Measurements from ENCODE around the gene SNAP91. TPM values are rescaled to one million over a fixed set of nuclear protein-coding genes. Genes with fewer than 3 reads are reported as not detected.
"Not testable (repeated sequence)": the region's sequence is repeated elsewhere in the genome, so short reads cannot be mapped to it uniquely, and the experiment has no call there.

Gene SNAP91
- total RNA-seq, 2 donors from 2014 or later, result not detected

DNA sequence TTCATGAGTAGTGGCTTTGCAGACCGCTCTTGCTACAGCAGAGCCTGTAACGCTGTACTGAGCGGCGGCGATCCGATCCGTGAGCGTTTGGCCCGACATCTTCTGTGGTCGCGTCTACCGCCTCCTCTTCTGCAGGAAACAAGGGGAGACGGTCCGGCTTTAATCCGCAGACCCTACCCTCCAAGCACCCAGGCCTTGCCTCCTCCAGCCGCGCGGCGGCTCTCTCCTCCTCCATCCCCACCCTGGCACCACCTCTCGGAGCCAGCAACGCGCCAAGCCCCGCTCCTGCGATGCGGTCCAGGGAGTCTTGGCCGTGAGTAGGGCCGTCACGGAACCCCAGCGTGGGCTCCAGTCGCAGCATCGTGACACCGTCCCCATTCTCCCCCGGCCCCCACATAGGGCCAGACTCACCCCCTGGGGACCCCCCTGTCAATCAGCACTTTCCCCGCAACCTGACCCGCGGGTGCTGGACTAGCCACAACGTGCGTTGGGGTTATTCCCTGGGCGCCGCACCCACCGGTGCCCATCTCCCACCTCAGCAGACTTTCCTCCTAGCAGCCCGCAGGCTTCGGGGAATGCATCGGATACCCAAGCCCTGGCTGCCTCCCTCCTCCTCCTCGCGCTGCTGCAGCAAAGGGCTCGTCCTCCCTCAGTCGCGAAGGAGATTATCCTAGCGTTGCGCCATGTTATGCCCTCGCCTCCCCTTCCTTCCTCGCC lies 914 bp downstream of the SNAP91 start:
- DNase-seq, result no peak
- peaks cover 2% of the 10 kb centered on the region for H3K36me3 Mint-ChIP-seq (ENCODE audit: low read depth)
- ATAC-seq, result no peak
- H3K27me3 Mint-ChIP-seq, result peaks cover 47% of the 10 kb centered on the region
- H3K4me1 Mint-ChIP-seq, result peaks cover 2% of the 10 kb centered on the region
- H3K9me3 ChIP-seq (ENCODE audit: control insufficient read depth, low read length, poor library complexity, severe bottlenecking), result no peaks in the 10 kb centered on the region
- no peak overlapping the region for H3K27ac Mint-ChIP-seq
- no peak overlapping the region for H3K4me3 Mint-ChIP-seq

DNA sequence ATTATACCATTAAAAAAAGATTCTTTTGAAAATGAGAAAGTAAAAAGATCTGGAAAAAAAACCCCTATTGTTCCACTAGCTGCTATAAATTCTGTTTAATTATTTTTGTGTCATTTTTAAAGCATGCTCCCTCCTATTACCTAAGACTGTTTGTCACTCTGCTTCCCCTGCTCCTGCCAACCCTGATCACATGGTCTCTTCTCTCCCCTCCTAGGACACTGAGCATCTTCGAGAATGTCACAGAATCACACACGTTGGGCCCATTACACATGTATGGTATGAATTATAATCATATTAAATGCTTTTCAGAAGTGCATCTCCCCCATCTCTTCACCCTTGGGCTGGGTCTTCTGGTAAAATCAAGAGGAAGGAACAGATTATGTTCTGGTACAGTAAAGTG lies 6.2 kb downstream of the SNAP91 start:
- Mint-ChIP-seq H3K4me1 (no peaks in the 10 kb centered on the region), H3K4me3 (no peak overlapping the region), H3K36me3 (ENCODE audit: low read depth) (no peaks in the 10 kb centered on the region), H3K27me3 (peaks cover 36% of the 10 kb centered on the region), H3K27ac (no peak overlapping the region)
- no peak for ATAC-seq
- H3K9me3 ChIP-seq (ENCODE audit: control insufficient read depth, low read length, poor library complexity, severe bottlenecking), result no peaks in the 10 kb centered on the region
- DNase-seq, result no peak

DNA sequence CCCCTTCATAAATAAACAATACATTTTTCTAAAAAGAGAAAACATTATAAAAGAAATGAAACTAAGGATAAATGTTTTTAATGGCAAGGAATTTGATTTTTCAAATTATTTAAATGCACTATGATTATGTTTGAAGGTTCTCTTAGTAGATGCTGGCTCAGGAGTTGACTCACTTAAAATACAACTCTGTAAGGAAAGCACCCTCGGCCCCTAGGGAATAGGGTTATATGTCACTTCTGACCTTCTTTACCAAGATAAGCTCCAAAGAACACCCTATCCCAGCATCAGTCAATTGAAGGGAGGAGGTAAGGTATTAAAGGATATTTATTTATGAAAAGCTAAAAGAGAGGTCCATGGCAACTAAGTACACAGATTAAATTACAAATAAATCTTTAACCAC lies 6.8 kb downstream of the SNAP91 start:
- Mint-ChIP-seq H3K36me3 (ENCODE audit: low read depth) (no peaks in the 10 kb centered on the region), H3K27me3 (peaks cover 30% of the 10 kb centered on the region), H3K27ac (no peak overlapping the region), H3K4me3 (no peak overlapping the region), H3K4me1 (no peaks in the 10 kb centered on the region)
- DNase-seq (no peak), ATAC-seq (no peak)
- no peaks in the 10 kb centered on the region for H3K9me3 ChIP-seq (ENCODE audit: control insufficient read depth, low read length, poor library complexity, severe bottlenecking)

DNA sequence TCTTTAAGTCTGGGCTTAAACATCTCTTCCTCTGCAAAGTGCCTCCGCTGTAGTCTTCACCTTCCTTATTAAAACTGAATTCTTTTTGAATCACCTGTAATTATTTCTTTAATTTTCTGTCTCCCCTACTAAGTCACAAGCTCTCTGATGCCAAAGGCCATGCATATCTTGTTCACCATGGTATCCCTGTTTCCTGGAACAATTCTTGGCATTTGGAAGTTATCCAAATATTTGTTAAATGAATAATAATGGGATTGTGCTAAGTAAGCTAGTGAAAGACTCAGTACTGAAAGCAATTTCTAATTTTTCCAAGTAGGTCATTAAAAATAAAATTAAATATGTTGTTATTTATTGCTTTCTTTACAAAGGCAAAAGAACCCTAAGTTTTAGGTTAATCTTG lies 12.2 kb downstream of the SNAP91 start:
- no peak overlapping the region for H3K4me3 Mint-ChIP-seq
- H3K4me1 Mint-ChIP-seq, result no peaks in the 10 kb centered on the region
- H3K36me3 Mint-ChIP-seq (ENCODE audit: low read depth), result no peaks in the 10 kb centered on the region
- no peaks in the 10 kb centered on the region for H3K9me3 ChIP-seq (ENCODE audit: control insufficient read depth, low read length, poor library complexity, severe bottlenecking)
- no peak overlapping the region for H3K27ac Mint-ChIP-seq
- no peak for ATAC-seq
- H3K27me3 Mint-ChIP-seq, result peaks cover 14% of the 10 kb centered on the region
- DNase-seq, result no peak

DNA sequence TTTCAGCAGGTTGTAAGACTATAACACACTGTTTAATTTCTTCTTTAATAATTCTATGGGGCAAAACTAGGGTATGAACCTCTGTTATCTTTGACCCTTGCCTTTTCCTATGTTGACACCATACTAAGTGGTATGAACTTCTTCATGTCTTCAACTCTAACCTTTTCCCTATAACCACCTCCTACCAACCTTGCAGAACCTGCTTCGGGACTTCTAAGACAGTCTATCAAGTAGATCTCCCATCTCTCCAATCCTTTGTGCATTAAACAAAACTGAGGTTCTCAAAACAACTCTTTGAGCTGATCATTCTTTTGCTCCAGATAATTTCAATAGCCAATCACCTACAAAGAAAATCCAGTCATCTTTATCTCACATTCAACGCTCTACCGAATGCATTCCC lies 23.4 kb downstream of the SNAP91 start:
- Mint-ChIP-seq H3K36me3 (ENCODE audit: low read depth) (no peaks in the 10 kb centered on the region), H3K27ac (no peak overlapping the region), H3K27me3 (no peaks in the 10 kb centered on the region), H3K4me1 (no peaks in the 10 kb centered on the region), H3K4me3 (no peak overlapping the region)
- DNase-seq, result no peak
- no peaks in the 10 kb centered on the region for H3K9me3 ChIP-seq (ENCODE audit: control insufficient read depth, low read length, poor library complexity, severe bottlenecking)
- no peak for ATAC-seq

DNA sequence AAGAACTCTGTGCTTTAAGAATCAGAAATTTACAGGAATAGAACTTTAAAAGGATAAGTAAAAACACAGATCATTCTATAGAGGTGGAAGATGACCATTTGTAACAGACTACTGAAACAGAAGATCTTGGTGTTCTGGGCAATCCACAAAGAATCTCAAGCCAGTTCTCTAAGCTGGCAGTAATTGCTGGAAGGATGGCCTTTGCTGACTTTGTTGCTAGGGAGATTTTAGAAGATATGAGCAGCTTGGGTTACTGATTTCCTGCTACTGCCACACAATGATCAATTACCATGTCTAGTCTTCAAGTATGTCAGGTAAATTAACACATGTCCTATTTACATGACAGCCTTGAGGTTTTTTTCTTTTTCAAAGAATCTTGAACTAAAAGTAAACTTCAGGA lies 31.1 kb downstream of the SNAP91 start:
- Mint-ChIP-seq H3K4me1 (no peaks in the 10 kb centered on the region), H3K36me3 (ENCODE audit: low read depth) (no peaks in the 10 kb centered on the region), H3K4me3 (no peak overlapping the region), H3K27me3 (no peaks in the 10 kb centered on the region), H3K27ac (no peak overlapping the region)
- no peaks in the 10 kb centered on the region for H3K9me3 ChIP-seq (ENCODE audit: control insufficient read depth, low read length, poor library complexity, severe bottlenecking)
- ATAC-seq (no peak), DNase-seq (no peak)

DNA sequence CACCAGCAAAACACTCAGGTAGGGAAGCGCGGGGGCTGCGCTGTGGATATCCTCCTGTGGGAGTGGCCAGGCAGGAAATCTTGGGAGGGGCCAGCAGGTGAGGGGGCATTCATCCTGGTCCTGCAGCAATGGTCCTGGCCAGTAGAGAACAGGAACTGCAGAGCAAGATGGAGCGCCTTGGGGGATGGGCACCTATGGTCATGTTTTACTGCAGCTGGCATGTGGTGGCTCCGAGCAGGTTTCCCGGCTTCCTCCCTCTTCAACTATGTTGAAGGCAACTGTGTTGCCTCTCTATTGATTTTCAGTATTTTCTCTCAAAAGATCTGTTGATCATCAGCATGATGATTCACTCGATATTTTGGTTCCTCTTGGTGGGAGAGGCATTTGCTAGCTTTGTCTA lies 70.9 kb downstream of the SNAP91 start:
- no peaks in the 10 kb centered on the region for H3K27me3 Mint-ChIP-seq
- ATAC-seq, result no peak
- H3K9me3 ChIP-seq (ENCODE audit: control insufficient read depth, low read length, poor library complexity, severe bottlenecking), result no peaks in the 10 kb centered on the region
- no peaks in the 10 kb centered on the region for H3K36me3 Mint-ChIP-seq (ENCODE audit: low read depth)
- H3K4me3 Mint-ChIP-seq, result no peak overlapping the region
- no peak overlapping the region for H3K27ac Mint-ChIP-seq
- no peaks in the 10 kb centered on the region for H3K4me1 Mint-ChIP-seq
- no peak for DNase-seq

DNA sequence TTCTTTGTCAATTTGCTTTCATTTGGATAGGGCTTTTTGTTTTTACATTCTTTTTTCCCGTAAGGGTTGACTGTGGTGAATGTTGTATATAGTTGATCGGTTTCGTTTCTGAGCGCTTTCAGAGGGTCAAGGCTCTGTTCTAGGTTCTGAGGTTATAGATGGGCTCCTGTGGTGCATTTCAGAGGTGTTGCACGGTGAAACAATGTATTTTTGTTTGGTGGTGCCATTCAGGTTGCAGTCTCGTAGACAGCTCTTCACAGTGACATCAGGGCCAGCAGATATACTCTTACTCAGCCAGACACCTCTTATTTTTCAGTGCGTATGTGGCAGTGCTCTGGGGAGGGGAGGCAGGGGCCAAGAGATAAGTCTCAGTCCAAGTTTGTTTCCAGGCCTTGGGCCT lies 72.1 kb downstream of the SNAP91 start:
- Mint-ChIP-seq H3K27ac (no peak overlapping the region), H3K27me3 (no peaks in the 10 kb centered on the region), H3K4me3 (no peak overlapping the region), H3K4me1 (no peaks in the 10 kb centered on the region), H3K36me3 (ENCODE audit: low read depth) (no peaks in the 10 kb centered on the region)
- no peaks in the 10 kb centered on the region for H3K9me3 ChIP-seq (ENCODE audit: control insufficient read depth, low read length, poor library complexity, severe bottlenecking)
- no peak for ATAC-seq
- DNase-seq, result no peak

DNA sequence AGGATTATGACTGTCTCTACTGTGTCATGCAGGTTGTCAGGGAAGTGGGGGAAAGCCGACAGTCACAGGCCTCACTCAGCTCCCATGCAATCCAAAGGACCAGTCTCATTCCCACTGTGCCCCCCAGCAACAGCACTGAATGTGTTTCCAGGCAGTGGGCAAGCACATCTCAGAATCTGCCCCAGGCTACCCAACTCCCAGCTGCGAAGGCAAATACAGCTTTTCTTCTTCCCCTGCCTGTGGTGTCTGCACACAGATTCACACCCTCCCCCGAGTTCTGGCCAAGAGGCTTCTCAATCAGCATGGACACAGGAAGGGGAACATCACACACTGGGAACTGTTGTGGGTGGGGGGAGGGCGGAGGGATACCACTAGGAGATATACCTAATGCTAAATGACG lies 75.3 kb downstream of the SNAP91 start:
- ATAC-seq, result no peak
- no peak for DNase-seq
- Mint-ChIP-seq H3K36me3 (ENCODE audit: low read depth) (no peaks in the 10 kb centered on the region), H3K4me3 (no peak overlapping the region), H3K27ac (no peak overlapping the region), H3K27me3 (no peaks in the 10 kb centered on the region), H3K4me1 (no peaks in the 10 kb centered on the region)
- no peaks in the 10 kb centered on the region for H3K9me3 ChIP-seq (ENCODE audit: control insufficient read depth, low read length, poor library complexity, severe bottlenecking)

DNA sequence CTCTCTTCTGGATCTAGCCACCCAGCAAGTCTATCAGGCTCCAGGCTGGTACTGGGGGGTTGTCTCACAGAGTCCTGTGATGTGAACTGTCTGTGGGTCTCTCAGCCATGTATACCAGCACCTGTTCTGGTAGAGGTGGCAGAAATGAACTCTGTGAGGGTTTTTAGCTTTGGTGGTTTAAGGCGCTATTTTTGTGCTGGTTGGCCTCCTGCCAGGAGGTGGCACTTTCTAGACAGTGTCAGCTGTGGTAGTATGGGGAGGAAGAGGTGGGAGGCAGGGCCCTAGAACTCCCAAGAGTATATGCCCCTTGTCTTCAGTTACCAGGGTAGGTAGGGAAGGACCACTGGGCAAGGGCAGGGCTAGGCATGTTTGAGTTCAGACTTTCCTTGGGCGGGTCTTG lies 75.8 kb downstream of the SNAP91 start:
- H3K4me1 Mint-ChIP-seq, result no peaks in the 10 kb centered on the region
- no peaks in the 10 kb centered on the region for H3K9me3 ChIP-seq (ENCODE audit: control insufficient read depth, low read length, poor library complexity, severe bottlenecking)
- H3K27ac Mint-ChIP-seq, result no peak overlapping the region
- ATAC-seq (no peak), DNase-seq (no peak)
- H3K4me3 Mint-ChIP-seq, result no peak overlapping the region
- H3K36me3 Mint-ChIP-seq (ENCODE audit: low read depth), result no peaks in the 10 kb centered on the region
- H3K27me3 Mint-ChIP-seq, result no peaks in the 10 kb centered on the region

DNA sequence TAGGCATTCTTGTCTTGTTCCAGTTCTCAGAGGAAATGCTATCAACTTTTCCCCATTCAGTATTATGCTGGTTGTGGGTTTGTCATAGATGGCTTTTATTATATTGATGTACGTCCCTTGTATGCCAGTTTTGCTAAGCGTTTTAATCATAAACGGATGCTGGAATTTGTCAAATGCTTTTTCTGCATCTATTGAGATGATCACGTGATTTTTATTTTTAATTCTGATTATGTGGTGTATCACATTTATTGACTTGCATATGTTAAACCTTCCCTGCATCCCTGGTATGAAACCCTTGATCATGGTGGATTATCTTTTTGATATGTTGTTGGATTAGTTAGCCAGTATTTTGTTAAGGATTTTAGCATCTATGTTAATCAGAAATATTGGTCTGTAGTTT lies 79.0 kb downstream of the SNAP91 start:
- H3K9me3 ChIP-seq (ENCODE audit: control insufficient read depth, low read length, poor library complexity, severe bottlenecking); DNase-seq; ATAC-seq; H3K27ac Mint-ChIP-seq; H3K36me3 Mint-ChIP-seq (ENCODE audit: low read depth); H3K4me3 Mint-ChIP-seq; H3K27me3 Mint-ChIP-seq; H3K4me1 Mint-ChIP-seq: not testable (repeated sequence)

DNA sequence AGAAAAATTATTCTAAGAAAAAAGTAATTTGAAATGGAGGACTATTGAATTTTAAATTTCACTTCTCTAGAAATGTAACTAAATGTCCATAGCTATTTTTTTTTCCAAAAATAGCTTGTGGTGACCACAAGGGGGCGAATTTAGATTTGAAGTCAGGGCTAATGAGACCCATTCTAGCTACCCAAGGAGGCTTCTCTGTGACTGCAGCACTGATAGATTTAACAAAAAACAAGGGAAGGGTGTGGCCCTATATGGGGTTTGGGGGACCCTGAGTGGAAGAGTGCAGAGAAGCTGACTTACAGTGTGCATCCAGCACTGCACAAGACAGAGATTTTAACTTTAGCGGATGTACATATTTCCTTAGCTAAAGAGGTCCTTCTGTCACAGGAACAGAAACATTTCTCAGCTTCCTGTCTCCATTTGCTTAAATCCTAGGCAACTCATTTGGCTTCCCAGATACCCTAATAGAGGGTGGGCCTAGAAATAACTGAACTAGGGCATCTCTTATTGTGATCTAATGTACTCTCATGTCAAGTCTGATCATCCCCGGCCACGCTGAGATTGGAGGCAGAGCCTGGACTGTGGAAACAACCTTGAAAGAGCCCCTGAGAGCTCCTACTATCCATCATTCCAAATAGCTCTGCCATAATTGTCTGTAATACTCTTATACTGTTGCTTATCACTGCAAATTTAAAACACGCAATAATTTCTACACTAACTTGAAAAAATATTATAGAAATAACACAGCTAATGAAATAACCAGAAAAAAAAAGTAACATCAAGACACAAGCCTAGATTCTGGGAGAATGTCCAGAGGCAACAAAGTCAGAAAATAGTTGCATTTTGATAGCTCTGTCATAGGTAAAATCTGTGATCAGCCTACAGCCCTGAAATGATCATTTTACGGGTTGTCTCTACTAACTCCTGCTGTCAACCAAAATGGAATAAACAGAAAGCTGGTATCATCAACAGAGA lies 93.6 kb downstream of the SNAP91 start:
- Mint-ChIP-seq H3K4me1 (no peaks in the 10 kb centered on the region), H3K27ac (no peak overlapping the region), H3K36me3 (ENCODE audit: low read depth) (no peaks in the 10 kb centered on the region), H3K4me3 (no peak overlapping the region), H3K27me3 (peaks cover 13% of the 10 kb centered on the region)
- DNase-seq (no peak), ATAC-seq (no peak)
- H3K9me3 ChIP-seq (ENCODE audit: control insufficient read depth, low read length, poor library complexity, severe bottlenecking), result no peaks in the 10 kb centered on the region

DNA sequence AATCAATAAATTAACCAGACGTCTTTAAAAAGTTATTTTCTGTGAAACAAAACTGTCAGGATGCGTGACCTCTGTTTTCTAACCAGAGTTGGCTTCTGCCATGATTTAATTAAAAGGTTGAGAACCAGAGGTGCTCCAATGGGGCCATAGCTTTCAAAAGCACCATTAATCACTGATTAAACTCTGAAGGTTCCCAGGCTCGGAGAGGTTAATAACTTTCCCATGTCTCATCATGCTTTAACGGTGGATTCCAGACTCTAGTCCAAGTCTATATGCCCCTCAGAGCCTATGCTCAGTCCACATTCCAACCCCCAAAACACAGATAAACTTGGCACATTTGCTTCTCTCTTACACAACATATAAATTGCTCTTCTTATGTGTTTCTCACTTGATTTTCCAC lies 95.5 kb downstream of the SNAP91 start:
- Mint-ChIP-seq H3K36me3 (ENCODE audit: low read depth) (no peaks in the 10 kb centered on the region), H3K27ac (no peak overlapping the region), H3K4me1 (no peaks in the 10 kb centered on the region), H3K4me3 (no peak overlapping the region), H3K27me3 (peaks cover 23% of the 10 kb centered on the region)
- no peaks in the 10 kb centered on the region for H3K9me3 ChIP-seq (ENCODE audit: control insufficient read depth, low read length, poor library complexity, severe bottlenecking)
- ATAC-seq (no peak), DNase-seq (no peak)

DNA sequence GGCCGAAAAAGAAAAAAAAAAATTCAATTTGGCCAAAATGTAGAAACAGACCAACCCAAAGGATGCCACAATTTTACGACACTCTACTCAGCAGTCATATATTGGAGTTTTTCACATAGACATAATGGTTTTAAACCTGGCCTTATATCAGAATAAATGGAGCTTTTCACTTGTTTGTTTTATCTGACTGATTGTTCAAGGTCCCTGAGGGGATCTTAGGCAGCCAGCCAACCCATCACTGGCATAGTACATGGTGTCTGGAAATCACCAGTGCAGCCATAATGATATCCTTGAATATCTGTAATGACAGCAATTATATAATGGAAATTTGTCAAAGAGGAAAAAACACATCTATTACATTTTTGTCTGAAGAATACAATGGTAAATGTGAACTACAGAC lies 99.7 kb downstream of the SNAP91 start:
- no peaks in the 10 kb centered on the region for H3K36me3 Mint-ChIP-seq (ENCODE audit: low read depth)
- no peaks in the 10 kb centered on the region for H3K9me3 ChIP-seq (ENCODE audit: control insufficient read depth, low read length, poor library complexity, severe bottlenecking)
- DNase-seq (no peak), ATAC-seq (no peak)
- H3K27ac Mint-ChIP-seq, result no peak overlapping the region
- H3K4me1 Mint-ChIP-seq, result no peaks in the 10 kb centered on the region
- H3K4me3 Mint-ChIP-seq, result no peak overlapping the region
- H3K27me3 Mint-ChIP-seq, result peaks cover 16% of the 10 kb centered on the region

Measured in T-helper 17 cell (primary cell).